HG02588 (cell line): ENCODE measurements around the gene PDE6B.
"Not testable (repeated sequence)": the region's sequence is repeated elsewhere in the genome, so short reads cannot be mapped to it uniquely, and the experiment has no call there.

ENCODE experiments used
- ATAC-seq: cut with Tn5 transposase; IDR thresholded peaks from one replicate; pipeline ENCODE4 v1.9.1; 2021; ENCODE audit warnings: mild to moderate bottlenecking, moderate library complexity; ENCODE audit not compliant: unreplicated experiment

The PDE6B gene

GRCh38 chr4:682490-683172 lies 57.3 kb downstream of the PDE6B start:
- no peak for ATAC-seq

- no peak for ATAC-seq
These were observed 58.0 kb downstream of the PDE6B start for GRCh38 chr4:683247-683897.

DNA sequence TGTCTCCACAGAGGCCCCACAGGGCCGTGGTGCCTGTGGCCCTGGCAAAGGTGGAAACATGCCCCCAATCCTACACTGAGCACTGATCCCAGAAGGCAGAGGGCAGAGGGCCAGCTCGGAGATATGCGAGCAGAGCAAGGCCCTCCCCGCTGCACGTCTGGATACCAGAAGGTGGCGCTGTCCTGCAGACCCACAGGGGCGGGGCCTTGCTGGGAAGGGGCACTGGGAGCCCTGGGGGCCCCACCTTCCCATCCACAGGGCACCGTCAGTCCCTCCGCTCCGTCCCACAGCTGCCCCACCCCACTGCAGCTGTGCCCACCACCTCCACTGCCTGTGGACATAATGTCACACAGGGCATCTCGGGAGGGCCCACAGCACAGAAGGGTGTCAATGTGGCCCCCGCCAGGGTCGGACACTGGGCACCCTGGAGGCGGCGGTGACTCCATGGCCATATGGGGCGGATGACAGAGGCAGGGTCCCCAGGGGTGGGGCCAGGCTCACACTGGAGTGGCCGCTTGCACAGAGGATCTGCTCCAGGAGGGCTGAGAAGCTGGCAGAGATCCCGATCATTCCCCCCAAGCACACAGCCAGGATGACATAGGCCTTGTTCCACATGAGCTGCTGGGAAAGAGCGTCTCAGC lies 58.7 kb downstream of the PDE6B start:
- no peak for ATAC-seq

GRCh38 chr4:684623-685327 lies 59.4 kb downstream of the PDE6B start:
- ATAC-seq = no peak

GRCh38 chr4:685679-686412 lies 60.5 kb downstream of the PDE6B start:
- ATAC-seq = no peak

GRCh38 chr4:686413-687040 lies 61.2 kb downstream of the PDE6B start:
- no peak for ATAC-seq

DNA sequence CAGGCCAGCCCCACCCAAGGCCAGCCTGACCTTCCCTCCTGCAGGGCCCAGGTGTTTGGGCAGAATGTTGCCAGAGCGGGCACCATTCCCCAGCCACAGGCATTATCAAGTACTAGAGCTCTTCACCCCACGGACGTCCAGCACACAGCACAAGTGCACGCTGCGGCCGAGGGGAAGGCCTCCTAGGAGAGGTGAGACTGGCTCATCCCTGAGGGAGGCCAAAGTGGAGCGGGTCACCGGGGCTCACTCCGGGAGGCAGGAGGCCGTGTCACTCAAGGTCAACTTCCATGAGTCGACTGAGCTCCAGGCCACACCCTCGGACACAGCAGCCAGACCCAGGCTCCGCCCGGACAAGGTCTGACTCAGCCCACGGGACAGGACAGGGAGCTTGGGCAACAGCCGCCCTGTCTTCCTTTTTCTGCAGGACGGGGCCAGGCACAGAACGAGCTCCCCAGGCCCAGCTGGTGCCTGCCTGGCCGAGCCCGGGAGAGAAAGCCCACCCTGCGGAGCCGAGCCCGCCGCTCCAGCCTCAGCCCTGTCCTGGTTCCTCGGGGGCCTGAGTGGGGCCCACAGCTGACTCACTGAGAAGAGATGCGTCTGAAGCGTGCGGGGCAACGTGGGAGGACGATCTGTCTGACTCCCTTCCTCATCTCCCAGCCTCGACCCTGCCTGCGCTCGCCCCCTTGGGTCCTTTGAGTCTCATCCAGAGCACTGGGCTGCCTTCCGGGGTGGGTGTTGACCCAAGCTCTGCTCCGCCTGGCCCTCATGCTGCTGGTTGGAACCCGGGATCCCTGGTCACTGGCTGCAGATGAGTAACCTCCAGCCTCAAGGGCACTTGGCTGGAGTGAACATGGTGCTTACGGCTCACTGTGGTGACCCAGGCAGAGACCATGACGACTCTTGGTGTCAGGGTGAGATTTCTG lies 61.9 kb downstream of the PDE6B start:
- ATAC-seq = no peak

DNA sequence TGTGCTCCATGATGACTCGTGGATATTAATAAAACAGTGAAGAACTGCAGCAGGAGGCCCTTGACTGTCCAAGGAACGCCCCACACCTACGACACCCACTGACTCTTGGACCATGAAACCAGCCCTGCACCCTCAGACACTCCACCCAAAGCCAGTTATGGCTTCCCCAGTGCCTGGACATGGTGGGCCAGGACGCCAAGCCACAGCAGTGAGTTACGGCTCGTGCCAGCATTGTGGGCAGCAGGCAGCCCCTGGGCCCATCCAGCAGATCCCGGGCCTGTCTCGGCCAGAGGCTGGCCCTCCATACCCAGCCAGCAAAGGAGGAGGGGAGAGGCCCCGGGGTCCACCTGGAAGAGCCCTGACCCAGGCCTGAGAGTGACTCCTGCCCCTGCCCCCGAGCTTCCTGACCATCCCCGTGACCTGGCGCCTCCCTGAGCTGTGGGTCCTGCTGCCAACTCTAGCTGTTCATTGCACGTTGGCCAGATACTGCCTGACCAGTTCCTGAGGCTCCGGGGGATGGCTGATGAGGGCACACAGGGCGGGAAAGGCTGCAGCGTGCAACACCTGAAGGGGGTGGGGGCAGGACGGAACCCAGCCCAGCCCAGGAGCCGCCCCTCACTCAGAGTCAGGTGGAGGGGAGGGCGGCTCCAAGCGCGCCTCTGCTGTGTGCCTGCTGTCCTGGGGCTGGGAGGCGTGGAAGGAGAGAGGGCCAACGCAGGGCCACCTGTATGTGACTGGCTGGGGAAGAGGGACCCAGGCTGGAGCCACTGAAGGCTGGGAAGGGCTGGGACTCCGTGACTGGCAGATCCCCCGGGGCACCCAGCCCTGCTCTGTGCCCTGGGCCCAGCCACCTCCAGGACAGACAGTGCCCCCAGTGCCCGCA lies 62.8 kb downstream of the PDE6B start:
- ATAC-seq = no peak

GRCh38 chr4:688854-689681 lies 63.7 kb downstream of the PDE6B start, which contains the start of gene SLC49A3:
TSS of gene SLC49A3 (minus strand) at chr4:689151. CDS start at chr4:689127, 24 bp downstream.
- no peak for ATAC-seq

DNA sequence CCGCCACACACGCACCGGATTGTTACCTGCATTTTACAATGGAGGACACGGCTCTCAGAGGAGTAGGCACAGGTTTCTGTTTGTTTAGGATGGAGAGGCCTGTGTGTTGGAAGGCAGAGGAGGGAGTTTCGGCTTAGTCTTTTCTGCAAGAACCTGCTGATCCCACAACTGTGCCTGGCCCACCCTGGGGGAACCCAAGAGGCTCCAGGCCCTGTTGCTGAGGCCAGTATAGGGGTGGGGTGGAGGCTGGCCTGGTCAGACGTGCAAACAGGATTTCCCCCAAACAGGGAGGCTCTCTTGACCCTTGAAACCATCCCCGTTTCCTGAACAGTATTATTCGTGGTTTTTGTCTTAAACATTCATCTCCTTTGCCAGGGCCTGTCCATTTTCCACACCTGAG lies 64.3 kb downstream of the PDE6B start:
- ATAC-seq = no peak

- ATAC-seq = no peak
These were observed 67.6 kb downstream of the PDE6B start for GRCh38 chr4:692771-693554.

- ATAC-seq = not testable (repeated sequence)
These were observed 69.1 kb downstream of the PDE6B start for GRCh38 chr4:694341-694940.

DNA sequence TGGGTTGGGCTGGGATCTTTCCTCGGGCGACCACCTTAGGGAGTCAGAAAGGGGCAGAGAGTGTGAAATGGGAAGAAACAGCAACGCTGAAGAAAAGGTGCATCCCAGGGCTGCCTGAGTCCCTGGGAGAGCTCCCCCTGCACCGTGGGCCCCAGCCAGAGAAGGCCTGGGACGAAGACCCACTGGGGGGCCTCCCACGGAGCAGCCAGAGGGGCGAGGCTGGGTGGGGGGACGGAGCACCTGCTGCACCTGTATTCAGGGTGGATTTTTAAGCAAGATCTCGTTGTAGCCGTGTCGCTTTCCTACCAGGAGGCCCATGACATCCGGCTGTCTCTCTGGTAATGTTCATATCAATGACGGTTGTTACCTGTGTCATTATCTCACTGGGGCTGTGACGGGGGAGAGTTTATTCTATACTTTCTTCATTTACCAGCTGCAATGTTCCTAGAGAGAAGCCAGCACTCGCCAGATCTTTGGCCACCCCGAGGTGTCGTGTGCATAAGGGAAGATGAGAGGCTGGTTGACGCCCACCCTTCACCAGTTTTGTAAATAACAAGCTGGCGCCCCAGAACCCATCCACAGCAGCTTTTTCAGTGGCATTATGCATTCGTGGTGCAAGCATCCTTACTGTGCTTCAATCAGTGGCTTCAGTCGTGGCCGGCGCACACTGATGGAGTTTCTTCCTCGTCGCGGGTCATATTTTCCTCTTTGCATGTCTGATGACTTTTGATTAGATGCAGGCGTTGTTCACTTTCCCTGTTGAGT lies 74.6 kb downstream of the PDE6B start:
- ATAC-seq = no peak

DNA sequence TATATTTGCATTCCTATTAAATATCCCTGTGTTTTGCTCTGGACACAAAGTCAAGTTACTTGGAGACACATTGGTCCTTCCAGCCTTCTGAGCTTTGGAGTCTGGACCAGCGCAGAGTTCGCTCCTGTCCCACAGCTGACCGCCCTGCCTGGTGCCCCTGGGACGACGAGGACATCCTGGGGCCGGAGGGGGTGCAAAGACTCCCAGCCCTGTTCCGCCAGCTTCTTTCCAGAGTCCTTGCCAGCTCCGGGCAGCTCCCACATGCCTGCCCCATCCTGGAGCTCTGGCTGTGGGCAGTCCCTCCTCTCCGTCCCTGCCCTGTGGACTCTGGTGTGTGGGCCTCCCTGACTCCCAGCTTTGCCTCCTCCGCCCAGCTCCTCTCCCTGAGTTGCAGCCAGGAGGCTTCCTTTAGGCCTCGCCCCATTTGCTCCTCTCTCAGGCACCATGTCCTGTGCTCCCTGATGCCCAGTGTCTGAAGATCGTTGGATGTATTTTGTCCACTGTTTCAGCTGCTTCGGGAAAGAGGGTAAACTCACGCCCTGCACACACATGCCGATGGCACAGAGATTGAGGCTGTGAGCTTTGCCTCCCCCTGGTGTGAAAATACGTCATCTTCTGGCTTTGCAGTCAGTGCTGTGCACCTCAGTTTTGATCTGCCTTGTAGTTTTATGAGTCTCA lies 75.4 kb downstream of the PDE6B start:
- ATAC-seq = no peak

GRCh38 chr4:702618-703048 lies 77.3 kb downstream of the PDE6B start:
- no peak for ATAC-seq
